Fibroblast of villous mesenchyme (primary cell): ENCODE data around the gene ZNF276. TPM values are rescaled to one million over a fixed set of nuclear protein-coding genes. Genes with fewer than 3 reads are reported as not detected.
"Not testable (repeated sequence)": the region's sequence is repeated elsewhere in the genome, so short reads cannot be mapped to it uniquely, and the experiment has no call there.

Experiments used
- DNase-seq: peaks from one replicate; pipeline ENCODE4 v3.0.0-alpha.2; 2010; ENCODE audit warnings: low read depth
- H3K4me3 ChIP-seq: 2 replicates; pipeline ENCODE4 v1.5.1; 2011; ENCODE audit warnings: low read depth, mild to moderate bottlenecking, low read length
- total RNA-seq: library from RNA; depleted of rRNA; stranded (reverse); fragments of >200 nt; gene quantifications from 2 replicates; pipeline ENCODE4 v1.2.3, GENCODE V29; 2012
- TF ChIP-seq, protein P1 (sequence below): IDR thresholded peaks from 2 replicates; pipeline ENCODE4 v1.5.1; 2012; ENCODE audit warnings: low read depth, mild to moderate bottlenecking, low read length; ENCODE audit not compliant: insufficient read depth

The ZNF276 gene, protein sequence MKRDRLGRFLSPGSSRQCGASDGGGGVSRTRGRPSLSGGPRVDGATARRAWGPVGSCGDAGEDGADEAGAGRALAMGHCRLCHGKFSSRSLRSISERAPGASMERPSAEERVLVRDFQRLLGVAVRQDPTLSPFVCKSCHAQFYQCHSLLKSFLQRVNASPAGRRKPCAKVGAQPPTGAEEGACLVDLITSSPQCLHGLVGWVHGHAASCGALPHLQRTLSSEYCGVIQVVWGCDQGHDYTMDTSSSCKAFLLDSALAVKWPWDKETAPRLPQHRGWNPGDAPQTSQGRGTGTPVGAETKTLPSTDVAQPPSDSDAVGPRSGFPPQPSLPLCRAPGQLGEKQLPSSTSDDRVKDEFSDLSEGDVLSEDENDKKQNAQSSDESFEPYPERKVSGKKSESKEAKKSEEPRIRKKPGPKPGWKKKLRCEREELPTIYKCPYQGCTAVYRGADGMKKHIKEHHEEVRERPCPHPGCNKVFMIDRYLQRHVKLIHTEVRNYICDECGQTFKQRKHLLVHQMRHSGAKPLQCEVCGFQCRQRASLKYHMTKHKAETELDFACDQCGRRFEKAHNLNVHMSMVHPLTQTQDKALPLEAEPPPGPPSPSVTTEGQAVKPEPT
- 11.0 and 15.1 TPM in 2 replicates for total RNA-seq

DNA sequence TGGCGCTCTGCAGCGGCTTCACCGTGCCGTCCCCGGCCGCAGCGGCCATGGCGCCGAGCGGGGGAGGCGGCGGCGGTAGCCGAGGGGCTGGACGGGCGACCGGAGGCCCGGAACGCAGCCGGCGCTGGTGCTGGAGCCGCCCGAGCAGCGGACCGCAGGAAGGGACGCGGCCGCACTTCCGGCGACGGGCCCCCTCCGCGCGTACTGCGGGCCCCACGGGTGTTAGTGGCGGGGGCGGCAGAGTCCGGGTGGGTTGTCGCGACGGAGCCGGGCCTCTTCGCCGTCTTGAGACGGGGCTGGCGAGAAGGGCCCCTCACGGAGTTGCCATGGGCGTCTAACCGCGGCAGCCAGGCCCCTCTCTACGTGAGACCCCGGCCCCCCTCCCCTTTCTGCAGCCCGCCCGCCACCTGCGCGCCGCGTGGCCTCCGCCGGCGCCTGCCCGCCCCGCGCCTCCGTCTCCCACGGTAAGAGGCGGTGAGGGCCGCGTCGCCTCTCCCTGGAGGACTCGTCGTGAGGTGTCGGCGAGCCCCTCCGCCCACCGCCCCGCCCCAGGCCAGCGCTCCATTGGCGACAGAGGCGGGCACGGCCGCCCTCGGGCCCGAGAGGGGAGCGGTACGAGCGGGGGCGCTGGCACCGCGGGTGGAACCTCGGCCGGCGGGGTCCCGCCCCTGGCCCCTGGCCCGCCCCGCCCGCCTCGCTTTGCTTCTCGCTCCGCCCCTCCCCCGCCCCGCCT lies at the start of gene ZNF276, which contains the start of gene VPS9D1:
ZNF276 (plus strand) TSS at position 725 of the 733 bp plus-strand sequence. CDS start 104 bp downstream, outside the sequence.
VPS9D1 (minus strand) TSS at position 86 of the 733 bp plus-strand sequence; CDS start at position 49, 37 bp downstream.
- TF ChIP-seq, protein P1, sequence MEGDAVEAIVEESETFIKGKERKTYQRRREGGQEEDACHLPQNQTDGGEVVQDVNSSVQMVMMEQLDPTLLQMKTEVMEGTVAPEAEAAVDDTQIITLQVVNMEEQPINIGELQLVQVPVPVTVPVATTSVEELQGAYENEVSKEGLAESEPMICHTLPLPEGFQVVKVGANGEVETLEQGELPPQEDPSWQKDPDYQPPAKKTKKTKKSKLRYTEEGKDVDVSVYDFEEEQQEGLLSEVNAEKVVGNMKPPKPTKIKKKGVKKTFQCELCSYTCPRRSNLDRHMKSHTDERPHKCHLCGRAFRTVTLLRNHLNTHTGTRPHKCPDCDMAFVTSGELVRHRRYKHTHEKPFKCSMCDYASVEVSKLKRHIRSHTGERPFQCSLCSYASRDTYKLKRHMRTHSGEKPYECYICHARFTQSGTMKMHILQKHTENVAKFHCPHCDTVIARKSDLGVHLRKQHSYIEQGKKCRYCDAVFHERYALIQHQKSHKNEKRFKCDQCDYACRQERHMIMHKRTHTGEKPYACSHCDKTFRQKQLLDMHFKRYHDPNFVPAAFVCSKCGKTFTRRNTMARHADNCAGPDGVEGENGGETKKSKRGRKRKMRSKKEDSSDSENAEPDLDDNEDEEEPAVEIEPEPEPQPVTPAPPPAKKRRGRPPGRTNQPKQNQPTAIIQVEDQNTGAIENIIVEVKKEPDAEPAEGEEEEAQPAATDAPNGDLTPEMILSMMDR = no peak
- peak; percentile 74 for DNase-seq
- H3K4me3 ChIP-seq = peak within 1 kb of the TSS; percentile 82

DNA sequence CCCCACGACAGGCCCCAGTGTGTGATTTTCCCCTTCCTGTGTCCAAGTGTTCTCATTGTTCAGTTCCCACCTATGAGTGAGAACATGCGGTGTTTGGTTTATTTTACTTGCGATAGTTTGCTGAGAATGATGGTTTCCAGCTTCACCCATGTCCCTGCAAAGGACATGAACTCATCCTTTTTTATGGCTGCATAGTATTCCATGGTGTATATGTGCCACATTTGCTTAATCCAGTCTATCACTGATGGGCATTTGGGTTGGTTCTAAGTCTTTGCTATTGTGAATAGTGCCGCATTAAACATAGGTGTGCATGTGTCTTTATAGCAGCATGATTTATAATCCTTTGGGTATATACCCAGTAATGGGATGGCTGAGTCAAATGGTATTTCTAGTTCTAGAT lies 49.8 kb upstream of the ZNF276 start:
- not testable (repeated sequence) for H3K4me3 ChIP-seq, DNase-seq

DNA sequence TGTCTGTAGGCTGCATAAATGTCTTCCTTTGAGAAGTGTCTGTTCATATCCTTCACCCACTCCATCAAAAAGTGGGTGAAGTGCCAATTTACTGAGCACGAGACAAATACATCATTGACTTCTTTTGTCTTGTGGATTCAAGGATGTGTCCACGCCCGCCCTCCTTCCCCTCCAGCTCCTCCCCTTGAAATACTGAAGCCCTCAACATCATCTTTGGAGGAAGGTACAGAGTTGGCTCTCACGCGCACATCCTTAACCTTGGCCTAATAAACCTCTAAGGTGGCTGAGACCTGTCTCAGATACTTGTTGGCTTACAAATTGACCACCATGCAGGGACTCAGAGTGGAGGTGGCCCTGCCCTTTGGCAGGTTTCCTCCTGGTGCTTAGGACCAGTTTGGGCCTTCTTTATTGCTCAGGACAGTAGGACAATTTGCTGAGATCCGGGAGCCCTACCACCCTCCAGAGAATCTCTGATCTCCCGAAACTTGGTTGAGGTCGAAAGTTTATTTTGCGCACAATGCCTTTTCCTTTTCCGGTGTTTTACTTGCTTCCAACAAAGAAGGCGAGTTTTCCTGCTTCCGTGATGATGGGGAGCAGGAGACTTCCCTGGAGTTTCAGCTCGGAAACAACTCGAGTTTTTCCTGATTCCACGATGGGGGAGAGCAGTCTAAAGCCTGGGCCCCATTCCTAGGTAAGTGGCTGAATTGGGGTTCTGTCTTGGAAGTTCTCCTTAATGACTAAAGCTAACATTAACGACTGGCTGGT lies 49.0 kb upstream of the ZNF276 start:
- H3K4me3 ChIP-seq = no peak overlapping the region
- TF ChIP-seq, protein P1 = no peak
- no peak for DNase-seq

DNA sequence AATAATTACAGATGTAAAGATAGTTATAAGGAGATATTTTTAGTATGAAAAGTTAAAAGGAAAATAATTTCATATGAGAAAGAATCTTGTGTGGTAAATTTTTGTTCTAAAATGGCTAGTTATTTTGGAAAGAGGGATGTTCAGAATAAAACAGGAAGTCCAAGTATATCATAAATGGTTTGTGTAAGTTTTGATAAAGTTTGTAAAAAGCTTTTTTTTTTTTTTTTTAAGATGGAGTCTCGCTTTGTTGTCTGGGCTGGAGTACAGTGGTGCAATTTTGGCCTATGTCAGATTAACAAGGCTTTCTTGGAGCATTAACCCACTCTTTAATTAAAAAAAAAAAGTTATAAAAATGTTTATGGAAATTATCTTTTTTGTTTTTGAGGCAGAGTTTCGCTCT lies 43.1 kb upstream of the ZNF276 start:
- no peak overlapping the region for H3K4me3 ChIP-seq
- TF ChIP-seq, protein P1 = no peak
- no peak for DNase-seq

DNA sequence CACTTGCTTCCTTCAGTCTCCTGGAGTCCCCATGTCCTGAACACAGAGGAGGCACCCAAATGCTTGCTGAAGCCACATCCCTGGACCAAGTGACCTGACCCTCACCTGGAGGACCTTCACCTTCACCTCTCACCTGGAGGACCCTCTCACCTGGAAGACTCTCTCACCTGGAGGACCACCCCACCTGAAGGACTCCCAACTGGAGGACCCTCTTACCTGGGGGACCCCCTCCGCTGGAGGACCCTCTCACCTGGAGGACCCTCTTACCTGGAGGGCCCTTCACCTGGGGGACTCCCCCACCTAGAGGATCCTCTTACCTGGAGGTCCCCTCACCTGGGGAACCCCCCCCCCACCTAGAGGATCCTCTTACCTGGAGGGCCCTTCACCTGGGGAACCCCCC lies 35.4 kb upstream of the ZNF276 start:
- DNase-seq = no peak
- H3K4me3 ChIP-seq = no peak overlapping the region
- TF ChIP-seq, protein P1 = no peak

DNA sequence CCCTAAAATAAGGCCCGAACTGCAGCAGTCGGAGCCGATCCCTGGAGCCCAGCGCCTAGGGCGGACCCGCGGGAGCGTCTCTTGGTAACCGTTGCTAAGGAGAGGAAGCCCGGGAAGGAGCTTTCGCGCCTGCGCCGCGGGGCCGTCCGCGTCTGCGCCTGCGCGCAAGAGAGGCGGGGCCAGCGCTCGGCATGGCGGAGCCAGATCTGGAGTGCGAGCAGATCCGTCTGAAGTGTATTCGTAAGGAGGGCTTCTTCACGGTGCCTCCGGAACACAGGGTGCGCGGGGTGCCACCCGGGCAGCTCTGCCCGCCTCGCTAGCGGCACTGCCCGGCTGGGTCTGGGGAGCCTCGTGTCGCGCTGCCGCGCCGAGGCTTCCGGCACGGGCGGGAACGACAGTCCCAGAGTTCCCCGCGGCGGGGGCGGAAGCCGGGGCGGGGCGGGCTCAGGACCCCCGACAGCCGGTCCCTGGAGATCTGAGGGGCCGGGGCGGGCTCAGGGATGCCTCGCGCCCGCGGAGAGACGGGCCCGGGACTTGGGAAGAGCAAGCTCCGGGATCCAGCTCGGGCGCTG lies 34.7 kb upstream of the ZNF276 start, which contains the start of gene CDK10:
CDK10 (plus strand) TSS at position 170 of the 572 bp plus-strand sequence; CDS start at position 192, 22 bp downstream.
- DNase-seq = peak; percentile 85
- TF ChIP-seq, protein P1 = no peak
- peak within 1 kb of the TSS; percentile 87 for H3K4me3 ChIP-seq
